ENCODE measurements around the gene CLEC7A.
A peak's percentile ranks its signal among the peaks of the same experiment; 100 is the strongest.

The CLEC7A gene

DNA sequence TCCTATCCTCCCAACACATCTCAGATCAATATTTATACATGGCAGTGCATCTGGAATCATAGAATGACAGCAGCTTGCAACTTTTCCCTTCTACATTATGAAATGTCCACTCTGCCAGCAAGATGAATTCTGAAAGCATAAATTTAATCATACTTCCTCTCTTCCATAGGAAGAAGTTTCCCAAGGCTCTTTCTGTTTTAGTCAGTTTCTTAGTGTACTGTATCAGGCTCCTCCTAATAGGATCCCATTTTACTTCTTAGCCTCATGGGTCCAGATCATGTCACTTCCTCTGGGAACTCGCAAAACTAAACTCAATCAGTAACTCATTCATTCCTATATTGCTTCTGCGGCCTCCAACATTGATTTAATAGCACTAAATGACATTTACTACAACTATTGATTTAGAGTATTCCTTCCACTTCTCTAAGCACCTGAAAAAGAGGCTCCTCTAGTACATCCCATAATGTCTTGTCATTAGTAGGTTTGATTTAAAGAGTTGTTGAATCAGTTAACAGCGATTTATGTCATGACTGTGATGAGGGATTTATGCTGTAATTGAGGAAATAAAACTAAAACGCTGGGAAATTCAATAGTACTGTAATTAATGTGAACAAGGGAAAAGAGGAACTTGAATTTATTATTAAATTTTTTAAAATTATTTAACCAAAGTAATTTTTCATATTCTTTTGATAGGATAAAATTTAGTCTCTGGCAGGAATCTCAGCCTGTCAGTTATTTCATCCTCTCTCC, 35.2 kb downstream of the CLEC7A start:
- no peak for DNase-seq (ENCODE audit: low spot score)

DNA sequence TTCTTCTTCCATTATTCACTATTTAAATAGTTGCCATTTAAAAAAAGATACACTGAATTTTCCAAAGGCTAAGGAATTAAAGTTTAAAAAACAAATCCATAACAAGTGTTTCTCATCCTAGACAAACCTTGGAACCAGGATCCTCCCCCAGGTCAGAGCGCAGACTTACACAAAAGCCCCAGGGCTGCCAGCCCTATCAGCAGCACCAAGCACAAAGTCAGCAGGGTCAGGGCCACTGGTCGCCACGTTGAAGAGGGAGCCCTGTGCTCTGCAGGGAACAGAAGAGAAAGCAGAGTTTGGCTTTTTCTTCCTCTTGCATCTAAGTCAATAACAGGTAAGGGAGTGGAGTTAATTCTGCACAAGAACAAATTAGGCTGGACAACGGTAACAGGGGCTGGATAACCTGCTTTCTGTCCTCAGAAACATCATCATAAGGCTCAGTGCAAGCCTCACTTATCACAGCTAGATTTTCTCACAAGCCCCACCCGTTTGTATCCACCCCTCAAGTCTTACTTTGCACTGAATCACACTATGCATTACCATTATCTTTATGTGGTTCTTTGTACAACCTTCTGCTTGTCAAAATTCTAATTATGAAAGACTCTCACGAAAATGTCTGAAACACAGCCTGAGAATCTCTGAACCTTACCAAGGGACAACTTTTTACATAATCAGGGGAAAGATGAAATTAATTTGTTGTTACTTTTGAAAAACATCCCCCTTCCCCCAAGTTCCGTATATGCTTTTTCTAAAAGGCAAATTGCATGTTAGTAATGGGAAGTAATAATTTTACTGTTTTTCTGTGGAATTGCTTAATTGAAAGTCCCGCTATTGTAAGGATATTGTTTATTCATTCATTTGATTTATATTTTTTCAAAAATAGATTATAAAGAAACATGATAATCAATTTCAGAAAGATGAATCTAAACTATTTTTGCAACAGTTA, 40.8 kb downstream of the CLEC7A start:
- no peak for DNase-seq (ENCODE audit: low spot score)

DNA sequence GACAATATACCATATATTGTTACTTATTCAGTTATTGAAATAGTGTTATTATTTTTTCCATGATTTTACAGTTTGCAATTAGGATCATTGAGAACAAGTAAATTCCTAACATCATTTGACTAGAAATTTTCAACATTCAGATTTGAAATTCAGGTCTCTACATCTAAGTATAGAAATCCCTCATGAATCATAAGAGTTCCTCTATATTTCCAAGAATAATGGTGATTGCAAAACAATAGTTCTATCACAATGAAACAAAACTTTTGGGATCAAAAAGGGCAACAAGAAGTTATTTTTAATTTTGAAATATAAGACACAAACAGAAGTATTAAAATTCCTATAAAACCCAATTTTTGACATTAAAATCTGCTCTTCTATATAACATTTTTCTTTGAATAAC, 42.0 kb downstream of the CLEC7A start:
- no peak for DNase-seq (ENCODE audit: low spot score)

DNA sequence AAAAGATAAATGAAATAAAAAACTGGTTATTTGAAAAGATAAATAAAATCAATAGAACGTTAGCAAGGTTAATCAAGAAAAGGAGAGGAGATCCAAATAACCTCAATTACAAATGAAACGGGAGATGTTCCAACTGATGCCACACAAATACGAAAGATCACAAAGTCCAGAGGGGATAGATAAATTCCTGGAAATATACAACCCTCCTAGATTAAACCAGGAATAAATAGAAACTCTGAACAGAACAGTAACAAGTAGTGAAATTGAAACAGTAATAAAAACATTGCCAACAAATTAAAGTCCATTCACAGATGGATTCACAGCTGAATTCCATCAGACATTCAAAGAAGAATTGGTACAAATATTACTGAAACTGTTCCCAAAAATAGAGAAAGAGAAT, 43.6 kb downstream of the CLEC7A start:
- DNase-seq (ENCODE audit: low spot score), result no peak

DNA sequence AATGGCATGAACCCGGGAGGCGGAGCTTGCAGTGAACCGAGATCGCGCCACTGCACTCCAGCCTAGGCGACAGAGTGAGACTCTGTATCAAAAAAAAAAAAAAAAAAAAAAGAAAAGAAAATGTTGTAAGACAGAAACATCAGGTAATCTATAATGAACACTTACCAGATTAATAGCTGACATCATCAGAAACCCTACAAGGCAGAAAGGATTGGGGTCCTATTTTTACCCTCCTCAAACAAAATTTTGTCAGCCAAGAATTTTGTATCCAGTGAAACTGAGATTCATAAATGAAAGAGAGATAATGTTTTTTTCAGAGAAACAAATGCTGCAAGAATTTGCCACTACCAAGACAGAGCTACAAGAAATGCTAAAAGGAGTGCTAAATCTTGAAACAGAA, 45.3 kb downstream of the CLEC7A start:
- DNase-seq (ENCODE audit: low spot score), result no peak

DNA sequence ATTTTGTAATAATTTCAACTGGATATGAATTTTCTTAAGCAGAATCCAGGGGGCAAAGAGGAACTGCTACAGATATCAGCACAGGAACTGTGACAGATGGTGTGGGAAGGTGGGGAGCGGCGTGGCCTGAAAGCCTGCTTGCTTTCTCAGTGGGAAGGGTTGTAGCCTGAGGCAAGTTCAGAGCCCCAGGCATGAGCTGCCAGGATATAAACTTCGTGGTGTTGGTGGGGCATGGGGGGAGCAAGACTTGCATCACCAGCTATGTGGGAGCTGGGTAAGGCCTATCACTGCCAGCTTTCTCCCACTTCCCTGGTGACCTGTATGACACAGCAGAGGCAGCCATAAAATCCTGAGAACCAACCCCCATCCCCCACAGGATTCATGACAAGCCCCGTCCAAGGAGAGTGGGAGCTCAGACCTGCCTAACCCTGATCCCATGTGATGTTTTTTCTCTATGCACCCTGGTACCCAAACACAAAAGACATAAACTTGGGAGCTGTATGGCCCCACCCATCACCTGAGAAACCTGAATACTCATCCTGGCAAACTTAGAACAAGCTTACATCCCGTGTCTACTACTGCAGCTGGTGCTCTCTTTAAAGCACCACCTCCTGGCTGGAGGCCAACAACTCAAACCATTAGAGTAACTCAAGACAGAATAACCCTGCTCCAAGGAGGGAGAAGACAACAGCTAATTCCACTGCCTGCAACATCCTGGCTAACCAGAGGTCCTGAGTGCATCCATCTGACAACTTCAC, 47.7 kb downstream of the CLEC7A start:
- no peak for DNase-seq (ENCODE audit: low spot score)

DNA sequence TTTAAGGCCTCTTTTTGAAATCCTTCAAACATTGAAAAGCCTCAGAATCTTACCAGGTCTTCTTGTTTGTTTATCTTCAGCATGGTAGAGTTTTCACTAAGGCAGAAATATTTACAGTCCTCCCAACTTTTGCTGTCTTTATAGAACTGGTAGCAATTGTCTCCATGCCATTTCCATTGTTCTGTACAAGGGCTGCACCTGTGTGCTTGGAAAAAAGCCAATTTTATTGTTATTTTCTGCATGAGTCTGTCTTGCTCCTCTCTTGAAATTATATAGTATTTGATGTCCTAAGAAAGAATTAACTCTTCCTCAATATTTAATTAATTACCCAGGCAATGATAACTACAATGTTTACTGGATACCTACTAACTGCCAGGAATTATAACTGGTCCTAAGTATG, 54.5 kb downstream of the CLEC7A start:
- no peak for DNase-seq (ENCODE audit: low spot score)

DNA sequence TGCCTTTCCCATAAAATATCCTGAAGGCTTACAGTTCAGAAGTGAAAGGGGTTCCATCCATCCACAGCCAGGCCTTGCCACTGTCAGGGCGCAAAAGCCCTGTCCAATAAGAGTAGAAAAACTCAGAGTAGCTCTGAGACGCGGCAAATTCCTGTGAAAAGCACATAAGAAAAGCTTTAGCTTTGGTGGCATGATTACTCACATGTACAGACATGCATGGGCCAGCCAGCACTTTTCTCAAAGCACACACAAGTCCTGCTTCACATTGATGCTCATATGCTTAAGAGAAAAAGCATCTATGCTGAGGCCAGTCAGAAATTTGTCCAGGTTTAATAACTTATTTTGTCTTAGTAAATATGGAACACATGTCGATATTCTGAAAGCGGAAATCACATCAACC, 56.7 kb downstream of the CLEC7A start:
- no peak for DNase-seq (ENCODE audit: low spot score)

DNA sequence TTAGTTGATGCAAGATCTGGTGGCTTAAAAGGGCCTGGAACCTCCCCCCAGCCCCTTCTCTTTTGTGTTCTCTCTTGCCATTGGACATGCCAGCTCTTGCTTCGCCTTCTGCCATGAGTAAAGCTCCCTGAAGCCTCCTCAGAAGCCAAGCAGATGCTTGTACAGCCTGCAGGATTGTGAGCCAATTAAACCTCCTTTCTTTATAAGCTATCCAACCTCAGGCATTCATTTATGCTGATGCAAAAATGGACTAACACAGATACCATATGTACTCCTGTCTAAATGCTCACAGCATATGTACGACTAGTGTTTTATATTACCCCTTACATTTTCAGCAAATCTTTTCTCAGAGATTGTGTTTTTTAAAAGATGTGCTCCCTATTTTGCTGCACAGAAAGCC, 57.9 kb downstream of the CLEC7A start:
- no peak for DNase-seq (ENCODE audit: low spot score)

DNA sequence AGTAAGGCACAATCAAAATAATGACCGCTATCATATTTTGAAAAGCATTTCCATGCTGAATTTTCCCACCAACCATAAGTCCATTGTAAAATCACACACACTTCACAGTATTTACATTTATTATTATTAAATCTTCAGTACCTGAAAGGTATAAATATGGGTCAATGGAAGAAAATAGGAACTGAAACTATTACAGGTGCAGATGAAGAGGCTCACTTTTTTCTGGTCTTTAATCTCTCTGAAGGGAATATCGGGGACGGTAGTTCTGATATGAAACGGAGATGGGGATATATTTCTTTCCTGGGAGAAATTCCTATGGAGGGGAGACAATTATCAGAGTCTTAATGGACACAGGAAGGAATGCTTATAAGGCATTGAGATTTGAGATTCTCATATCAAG, 59.6 kb downstream of the CLEC7A start:
- DNase-seq (ENCODE audit: low spot score), result no peak

DNA sequence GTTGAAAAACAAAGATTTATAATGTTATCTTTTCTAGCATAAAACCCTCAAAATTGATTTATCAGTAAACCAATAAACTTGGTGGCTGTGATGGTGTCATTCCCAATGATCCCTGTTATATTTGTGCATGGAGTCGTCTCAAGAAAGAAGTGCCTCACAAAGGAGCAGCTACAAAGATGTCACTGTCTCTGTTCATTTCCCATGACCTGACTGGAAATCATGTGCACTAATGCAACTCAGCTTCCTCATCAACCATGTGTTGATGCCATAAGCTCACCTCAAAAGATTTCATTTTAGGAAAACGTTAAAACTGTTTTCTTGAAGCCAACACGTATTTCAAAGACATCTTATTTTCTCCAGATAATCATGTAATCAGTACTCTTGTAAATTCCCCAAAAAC, 60.0 kb downstream of the CLEC7A start:
- DNase-seq (ENCODE audit: low spot score), result no peak

DNA sequence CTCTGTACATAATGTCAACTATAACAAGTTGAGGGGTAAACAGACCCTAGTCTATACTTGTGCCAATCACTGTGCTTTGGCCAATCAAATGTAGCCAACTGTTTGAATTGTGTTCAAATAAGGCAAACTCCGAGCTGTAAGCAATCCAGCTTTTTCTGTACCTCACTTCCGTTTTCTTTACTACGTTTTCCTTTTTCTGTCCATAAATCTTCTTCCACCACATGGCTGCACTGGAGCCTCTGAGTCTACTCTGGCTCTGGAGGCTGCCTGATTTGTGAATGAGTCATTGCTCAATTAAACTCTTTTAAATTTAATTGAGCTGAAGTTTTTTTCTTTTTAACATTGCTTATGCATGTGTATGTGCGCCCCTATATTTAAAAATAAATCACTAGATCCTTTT, 60.9 kb downstream of the CLEC7A start:
- peak; percentile 12 for DNase-seq (ENCODE audit: low spot score)

DNA sequence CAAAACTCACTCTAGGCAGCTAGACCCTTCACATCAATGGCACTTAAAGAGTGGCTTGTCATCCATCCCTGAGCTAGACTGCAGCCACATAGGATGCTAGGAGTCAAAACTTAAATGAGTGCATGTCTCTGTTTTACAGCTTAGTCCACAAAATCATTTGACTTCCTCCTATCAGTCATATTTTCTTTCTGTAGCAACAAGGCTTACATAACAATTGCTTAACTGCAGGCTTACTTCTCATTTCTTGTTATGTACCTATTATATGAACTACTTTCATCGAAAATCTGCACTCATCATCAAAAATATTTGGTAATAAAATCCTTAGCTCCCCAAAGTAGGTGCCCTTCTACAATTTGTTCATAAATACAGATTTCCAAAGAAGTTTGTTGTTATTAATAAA, 61.4 kb downstream of the CLEC7A start:
- DNase-seq (ENCODE audit: low spot score), result no peak

DNA sequence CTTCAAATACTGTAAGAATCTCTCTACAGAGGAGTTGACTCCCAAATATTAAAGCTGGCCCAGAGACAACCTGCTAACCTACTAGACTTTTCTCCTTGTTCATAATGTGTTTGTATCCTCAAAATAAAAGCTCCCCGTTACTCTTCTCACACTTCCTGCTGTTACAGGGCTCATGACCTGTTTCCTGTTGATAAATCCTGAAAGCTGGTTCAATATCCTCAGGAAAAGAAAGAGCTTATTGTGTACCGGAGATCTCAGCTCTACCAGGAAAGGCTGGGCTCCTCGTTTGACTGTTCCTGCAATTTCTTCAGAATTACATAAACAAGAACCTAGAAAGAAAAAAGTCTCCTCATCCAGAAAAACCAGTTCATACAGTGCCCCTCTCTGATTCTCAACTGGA, 62.1 kb downstream of the CLEC7A start:
- no peak for DNase-seq (ENCODE audit: low spot score)

DNA sequence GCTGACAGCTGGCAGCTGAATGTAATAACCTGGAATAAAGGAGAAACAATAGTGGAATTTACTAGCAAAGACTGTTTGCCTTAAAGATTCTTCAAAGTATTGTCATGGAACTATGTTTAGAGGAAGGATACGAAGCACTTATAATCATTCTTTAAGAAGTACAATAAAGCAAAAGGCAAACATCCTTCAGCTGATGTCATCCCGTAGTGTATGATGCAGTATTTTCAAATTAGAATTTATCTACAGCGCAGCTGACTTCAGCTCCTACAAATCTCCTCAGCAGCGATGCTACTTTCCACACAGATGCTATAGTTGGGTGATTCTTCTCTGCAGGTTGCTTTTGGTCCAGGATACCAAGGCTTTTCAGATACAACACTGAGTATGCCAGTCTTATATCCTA, 62.7 kb downstream of the CLEC7A start:
- DNase-seq (ENCODE audit: low spot score), result no peak

Measured in AG20443 (cell line).